ENCODE data around the gene COL25A1.

Gene COL25A1

GRCh38 chr4:109313168-109314133, 11.0 kb upstream of the COL25A1 start:
- TF ChIP-seq CTCF (IDR thresholded peaks at IDR 0.05; ENCODE audit: low read depth, low read length, missing control alignments), result no peak
- DNase-seq (ENCODE audit: extremely low read depth, low read depth), result no peak
- H3K4me3 ChIP-seq (replicated peaks; ENCODE audit: low read depth, low read length), result no peak overlapping the region

GRCh38 chr4:109303140-109303496, 660 bp upstream of the COL25A1 start:
- no peak for TF ChIP-seq CTCF (IDR thresholded peaks at IDR 0.05; ENCODE audit: low read depth, low read length, missing control alignments)
- no peak for DNase-seq (ENCODE audit: extremely low read depth, low read depth)
- H3K4me3 ChIP-seq (replicated peaks; ENCODE audit: low read depth, low read length), result peak overlapping the region; percentile 44

GRCh38 chr4:109301651-109302360, 652 bp downstream of the COL25A1 start:
- no peak for DNase-seq (ENCODE audit: extremely low read depth, low read depth)
- peak overlapping the region; percentile 44 for H3K4me3 ChIP-seq (replicated peaks; ENCODE audit: low read depth, low read length)
- no peak for TF ChIP-seq CTCF (IDR thresholded peaks at IDR 0.05; ENCODE audit: low read depth, low read length, missing control alignments)

- H3K4me3 ChIP-seq (replicated peaks; ENCODE audit: low read depth, low read length), result no peak overlapping the region
- peak; percentile 53 for TF ChIP-seq CTCF (IDR thresholded peaks at IDR 0.05; ENCODE audit: low read depth, low read length, missing control alignments)
- DNase-seq (ENCODE audit: extremely low read depth, low read depth), result no peak
These were observed 4.0 kb downstream of the COL25A1 start for GRCh38 chr4:109298279-109299010.

GRCh38 chr4:109296527-109296926, 5.9 kb downstream of the COL25A1 start:
- DNase-seq (ENCODE audit: extremely low read depth, low read depth), result no peak
- no peak overlapping the region for H3K4me3 ChIP-seq (replicated peaks; ENCODE audit: low read depth, low read length)
- TF ChIP-seq CTCF (IDR thresholded peaks at IDR 0.05; ENCODE audit: low read depth, low read length, missing control alignments), result no peak

- H3K4me3 ChIP-seq (replicated peaks; ENCODE audit: low read depth, low read length), result no peak overlapping the region
- no peak for TF ChIP-seq CTCF (IDR thresholded peaks at IDR 0.05; ENCODE audit: low read depth, low read length, missing control alignments)
- DNase-seq (ENCODE audit: extremely low read depth, low read depth), result no peak
These were observed 7.4 kb downstream of the COL25A1 start for GRCh38 chr4:109295081-109295480.

All from HFF-Myc (cell line).